Measurements from ENCODE around the gene RASGRF2. TPM values are rescaled to one million over a fixed set of nuclear protein-coding genes. Genes with fewer than 3 reads are reported as not detected.
"Not testable (repeated sequence)": the region's sequence is repeated elsewhere in the genome, so short reads cannot be mapped to it uniquely, and the experiment has no call there.

Gene RASGRF2
- total RNA-seq, 4 donors from 2014 or later: 3.6 to 6.3 (median 4.8) TPM

DNA sequence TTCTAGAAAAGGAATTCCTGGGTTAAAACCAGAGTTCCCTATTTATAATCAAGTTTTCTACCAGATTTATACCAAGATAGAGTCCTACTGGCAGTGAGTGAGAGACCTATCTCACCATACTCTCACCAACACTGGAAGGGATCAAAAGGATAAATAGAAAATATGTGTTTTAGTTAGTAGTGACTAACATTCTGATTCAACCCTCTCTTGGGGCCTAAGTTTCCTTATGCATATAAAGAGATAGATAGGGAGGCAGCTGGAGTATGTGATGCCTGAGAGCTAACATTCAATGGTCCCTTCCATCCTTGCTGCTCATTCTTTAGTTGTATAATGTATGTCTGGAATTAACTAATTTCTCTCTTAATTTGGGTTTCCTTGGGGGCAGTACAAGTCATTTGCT, 304.9 kb downstream of the RASGRF2 start:
- intact Hi-C loops (cut with DNase I; ENCODE audit: low total_unique reads): no loop called here
- TF ChIP-seq, protein P1, sequence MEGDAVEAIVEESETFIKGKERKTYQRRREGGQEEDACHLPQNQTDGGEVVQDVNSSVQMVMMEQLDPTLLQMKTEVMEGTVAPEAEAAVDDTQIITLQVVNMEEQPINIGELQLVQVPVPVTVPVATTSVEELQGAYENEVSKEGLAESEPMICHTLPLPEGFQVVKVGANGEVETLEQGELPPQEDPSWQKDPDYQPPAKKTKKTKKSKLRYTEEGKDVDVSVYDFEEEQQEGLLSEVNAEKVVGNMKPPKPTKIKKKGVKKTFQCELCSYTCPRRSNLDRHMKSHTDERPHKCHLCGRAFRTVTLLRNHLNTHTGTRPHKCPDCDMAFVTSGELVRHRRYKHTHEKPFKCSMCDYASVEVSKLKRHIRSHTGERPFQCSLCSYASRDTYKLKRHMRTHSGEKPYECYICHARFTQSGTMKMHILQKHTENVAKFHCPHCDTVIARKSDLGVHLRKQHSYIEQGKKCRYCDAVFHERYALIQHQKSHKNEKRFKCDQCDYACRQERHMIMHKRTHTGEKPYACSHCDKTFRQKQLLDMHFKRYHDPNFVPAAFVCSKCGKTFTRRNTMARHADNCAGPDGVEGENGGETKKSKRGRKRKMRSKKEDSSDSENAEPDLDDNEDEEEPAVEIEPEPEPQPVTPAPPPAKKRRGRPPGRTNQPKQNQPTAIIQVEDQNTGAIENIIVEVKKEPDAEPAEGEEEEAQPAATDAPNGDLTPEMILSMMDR (IDR thresholded peaks at IDR 0.05 in 4 of 5, conservative IDR thresholded peaks at IDR 0.05 in 1 of 5): no peak
- no peak for TF ChIP-seq POLR2A (IDR thresholded peaks at IDR 0.05)
- H3K4me1 ChIP-seq: no peaks in the 10 kb centered on the region
- H3K9me3 ChIP-seq: no peaks in the 10 kb centered on the region
- ATAC-seq (no peak), DNase-seq (no peak)
- no peak overlapping the region for H3K27ac ChIP-seq
- in situ Hi-C loops (cut with MboI; ENCODE audit: low sequenced_read_pairs in 4 of 4): no loop called here
- no peak overlapping the region for H3K4me3 ChIP-seq
- peaks cover 6 to 93% of the 10 kb centered on the region in 2 donors for H3K36me3 ChIP-seq
- no peaks in the 10 kb centered on the region for H3K27me3 ChIP-seq

DNA sequence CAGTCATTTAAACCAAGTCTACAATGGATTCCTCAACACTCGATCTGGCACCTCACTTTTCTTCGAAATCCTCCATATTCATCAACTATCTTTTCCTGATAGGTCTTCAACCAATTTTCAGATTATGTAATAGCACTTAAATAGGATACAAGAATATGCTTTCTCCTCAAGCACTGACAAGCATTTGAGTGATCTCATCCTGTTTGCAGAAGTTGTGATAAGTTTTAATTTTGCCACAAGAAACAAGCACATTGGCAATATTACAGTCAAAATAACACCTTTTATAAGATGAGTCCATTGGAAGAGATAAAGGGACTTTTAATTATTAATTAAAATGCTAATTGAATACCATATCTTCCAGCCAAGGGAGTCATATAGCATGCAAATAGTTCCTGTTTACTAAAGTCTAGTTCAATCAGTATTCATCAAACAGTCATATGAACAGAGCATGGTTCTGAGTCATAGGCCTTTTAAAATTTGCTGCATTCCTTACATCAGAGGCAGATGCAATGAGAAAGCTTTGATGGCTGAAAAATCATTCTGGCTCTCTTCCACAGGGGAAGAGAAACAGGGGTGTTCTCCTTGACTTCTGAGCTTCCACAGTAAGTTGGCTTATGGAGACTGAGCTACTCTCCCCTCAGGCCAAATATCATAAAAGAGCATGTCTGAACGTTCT, 308.5 kb downstream of the RASGRF2 start:
- DNase-seq (no peak), ATAC-seq (no peak)
- Histone ChIP-seq H3K4me3 (no peak overlapping the region), H3K27ac (peak overlapping the region in 1 of 4 donors; percentile 28), H3K9me3 (peaks cover 0 to 6% (median 3%) of the 10 kb centered on the region in 3 donors), H3K36me3 (peaks cover 0 to 93% of the 10 kb centered on the region in 2 donors), H3K27me3 (no peaks in the 10 kb centered on the region), H3K4me1 (no peaks in the 10 kb centered on the region)
- in situ Hi-C loops (cut with MboI; ENCODE audit: low sequenced_read_pairs in 4 of 4): no loop called here
- intact Hi-C loops (cut with DNase I; ENCODE audit: low total_unique reads): no loop called here
- TF ChIP-seq, protein P1 (IDR thresholded peaks at IDR 0.05 in 4 of 5, conservative IDR thresholded peaks at IDR 0.05 in 1 of 5): no peak
- no peak for TF ChIP-seq POLR2A (IDR thresholded peaks at IDR 0.05)

DNA sequence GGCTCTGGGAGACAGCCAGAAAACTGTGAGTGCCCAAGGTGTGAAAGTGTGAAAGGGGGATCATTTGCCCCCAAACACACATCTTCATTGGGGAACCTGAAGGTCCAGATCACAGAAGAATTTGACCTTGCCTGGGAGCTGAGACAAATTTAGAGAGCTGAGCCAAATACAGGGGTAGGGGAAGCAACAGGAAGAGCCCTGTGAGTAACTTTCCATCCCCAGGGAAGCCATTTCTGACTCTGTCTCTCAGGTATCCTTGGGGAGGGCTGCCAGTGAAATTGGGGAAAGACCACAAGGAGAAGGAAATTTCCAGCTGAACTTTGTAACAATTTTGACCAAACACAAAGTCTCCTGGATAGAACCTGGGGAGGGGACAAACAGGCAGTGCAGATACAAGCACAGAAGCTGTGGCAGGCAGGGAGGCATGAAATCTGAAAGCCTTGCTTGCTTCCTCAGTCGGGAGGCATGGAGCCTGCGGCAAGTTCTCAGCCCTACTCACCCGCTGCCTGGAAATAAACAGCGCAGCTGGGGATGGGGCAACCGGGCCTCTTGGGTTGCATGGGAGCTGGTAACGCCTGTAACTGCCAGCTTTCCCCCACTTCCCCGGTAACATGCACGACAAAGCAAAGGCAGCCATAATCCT, 309.7 kb downstream of the RASGRF2 start:
- in situ Hi-C loops (cut with MboI; ENCODE audit: low sequenced_read_pairs in 4 of 4): no loop called here
- DNase-seq (no peak), ATAC-seq (no peak)
- peaks cover 0 to 80% of the 10 kb centered on the region in 2 donors for H3K36me3 ChIP-seq
- H3K4me3 ChIP-seq: no peak overlapping the region
- no peaks in the 10 kb centered on the region for H3K4me1 ChIP-seq
- TF ChIP-seq POLR2A (IDR thresholded peaks at IDR 0.05): no peak
- TF ChIP-seq, protein P1 (IDR thresholded peaks at IDR 0.05 in 4 of 5, conservative IDR thresholded peaks at IDR 0.05 in 1 of 5): no peak
- H3K9me3 ChIP-seq: peaks cover 0 to 17% (median 6%) of the 10 kb centered on the region in 3 donors
- no peak overlapping the region for H3K27ac ChIP-seq
- H3K27me3 ChIP-seq: no peaks in the 10 kb centered on the region
- intact Hi-C loops (cut with DNase I; ENCODE audit: low total_unique reads): no loop called here

DNA sequence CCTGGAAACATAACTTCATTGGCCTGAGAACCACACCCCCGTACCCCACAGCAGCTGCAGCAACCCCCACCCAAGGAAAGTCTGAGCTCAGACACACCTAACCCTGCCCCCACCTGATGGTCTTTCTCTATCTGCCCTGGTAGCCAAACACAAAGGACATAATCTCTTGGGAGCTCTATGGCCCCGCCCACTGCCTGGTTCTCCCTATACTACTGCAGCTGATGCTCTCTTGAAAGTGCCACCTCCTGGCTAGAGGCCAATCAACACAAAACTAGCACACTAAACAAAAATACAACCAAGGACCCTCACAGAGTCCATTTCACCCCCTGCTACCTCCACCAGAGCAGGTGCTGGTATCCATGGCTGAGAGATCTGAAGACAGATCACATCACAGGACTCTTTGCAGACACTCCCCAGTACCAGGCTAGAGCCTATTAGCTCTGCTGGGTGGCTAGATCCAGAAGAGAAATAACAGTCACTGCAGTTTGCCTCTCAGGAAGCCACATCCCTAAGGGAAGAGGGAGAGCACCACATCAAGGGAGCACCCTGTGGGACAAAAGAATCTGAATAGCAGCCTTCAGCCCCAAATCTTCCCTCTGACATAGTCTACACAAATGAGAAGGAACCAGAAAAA, 310.3 kb downstream of the RASGRF2 start:
- in situ Hi-C loops (cut with MboI; ENCODE audit: low sequenced_read_pairs in 4 of 4); intact Hi-C loops (cut with DNase I; ENCODE audit: low total_unique reads): not testable (repeated sequence)

More for the DNA sequence above, 310.3 kb downstream of the RASGRF2 start:
- H3K4me3 ChIP-seq, H3K4me1 ChIP-seq, DNase-seq, H3K27ac ChIP-seq, ATAC-seq, H3K27me3 ChIP-seq: not testable (repeated sequence)
- peaks cover 0 to 24% (median 6%) of the 10 kb centered on the region in 3 donors for H3K9me3 ChIP-seq
- H3K36me3 ChIP-seq: peaks cover 0 to 74% of the 10 kb centered on the region in 2 donors
